ENCODE measurements around the gene KAZN.

Gene KAZN

DNA sequence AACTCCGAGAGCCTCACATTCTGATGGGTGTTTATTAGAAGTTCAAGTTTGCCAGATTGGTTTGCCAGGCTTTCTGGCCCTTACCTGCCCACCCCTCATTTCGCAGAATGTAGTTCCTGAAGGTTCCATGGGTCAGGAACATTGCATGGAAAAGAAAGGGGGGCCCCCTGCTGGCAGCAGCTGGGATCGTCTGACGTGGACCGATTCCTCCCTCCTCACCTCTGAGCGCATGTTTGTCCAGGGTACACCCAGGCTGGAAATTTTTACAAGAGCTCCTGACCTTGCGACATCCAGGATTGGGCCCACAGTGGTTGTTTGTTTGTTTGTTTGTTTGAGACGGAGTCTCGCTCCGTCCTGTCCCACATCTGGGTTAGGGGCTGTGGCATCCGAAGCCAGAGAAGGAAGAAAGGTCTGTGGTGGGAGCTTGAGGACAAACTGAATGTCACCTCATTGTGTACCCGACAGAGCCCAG is 429.1 kb downstream of the KAZN start:
- peak; percentile 24 for DNase-seq (ENCODE audit: extremely low read depth, low read depth)
- TF ChIP-seq, protein P1, sequence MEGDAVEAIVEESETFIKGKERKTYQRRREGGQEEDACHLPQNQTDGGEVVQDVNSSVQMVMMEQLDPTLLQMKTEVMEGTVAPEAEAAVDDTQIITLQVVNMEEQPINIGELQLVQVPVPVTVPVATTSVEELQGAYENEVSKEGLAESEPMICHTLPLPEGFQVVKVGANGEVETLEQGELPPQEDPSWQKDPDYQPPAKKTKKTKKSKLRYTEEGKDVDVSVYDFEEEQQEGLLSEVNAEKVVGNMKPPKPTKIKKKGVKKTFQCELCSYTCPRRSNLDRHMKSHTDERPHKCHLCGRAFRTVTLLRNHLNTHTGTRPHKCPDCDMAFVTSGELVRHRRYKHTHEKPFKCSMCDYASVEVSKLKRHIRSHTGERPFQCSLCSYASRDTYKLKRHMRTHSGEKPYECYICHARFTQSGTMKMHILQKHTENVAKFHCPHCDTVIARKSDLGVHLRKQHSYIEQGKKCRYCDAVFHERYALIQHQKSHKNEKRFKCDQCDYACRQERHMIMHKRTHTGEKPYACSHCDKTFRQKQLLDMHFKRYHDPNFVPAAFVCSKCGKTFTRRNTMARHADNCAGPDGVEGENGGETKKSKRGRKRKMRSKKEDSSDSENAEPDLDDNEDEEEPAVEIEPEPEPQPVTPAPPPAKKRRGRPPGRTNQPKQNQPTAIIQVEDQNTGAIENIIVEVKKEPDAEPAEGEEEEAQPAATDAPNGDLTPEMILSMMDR (IDR thresholded peaks at IDR 0.05; ENCODE audit: low read depth, low read length): peak; percentile 91

DNA sequence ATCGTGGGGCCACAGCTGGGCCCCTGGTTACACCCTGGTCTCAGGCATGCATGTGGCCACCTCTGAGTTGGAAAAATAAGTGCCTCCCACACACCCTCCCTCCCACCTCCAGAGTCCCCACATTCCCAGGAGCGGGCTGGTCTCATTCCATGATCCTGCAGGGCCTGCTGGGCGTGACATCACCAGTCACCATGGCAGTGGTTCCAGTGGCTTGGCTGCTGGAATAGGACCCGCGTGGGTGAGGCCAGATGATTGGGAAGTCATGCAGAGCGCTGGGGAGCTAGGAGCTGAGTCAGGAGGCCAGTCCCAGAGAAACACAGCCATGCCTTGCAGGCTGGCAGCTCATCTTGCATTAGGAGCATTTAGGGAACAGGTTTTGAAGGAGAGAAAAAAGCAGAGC is 429.6 kb downstream of the KAZN start:
- peak; percentile 91 for DNase-seq (ENCODE audit: extremely low read depth, low read depth)
- TF ChIP-seq, protein P1 (IDR thresholded peaks at IDR 0.05; ENCODE audit: low read depth, low read length): no peak

DNA sequence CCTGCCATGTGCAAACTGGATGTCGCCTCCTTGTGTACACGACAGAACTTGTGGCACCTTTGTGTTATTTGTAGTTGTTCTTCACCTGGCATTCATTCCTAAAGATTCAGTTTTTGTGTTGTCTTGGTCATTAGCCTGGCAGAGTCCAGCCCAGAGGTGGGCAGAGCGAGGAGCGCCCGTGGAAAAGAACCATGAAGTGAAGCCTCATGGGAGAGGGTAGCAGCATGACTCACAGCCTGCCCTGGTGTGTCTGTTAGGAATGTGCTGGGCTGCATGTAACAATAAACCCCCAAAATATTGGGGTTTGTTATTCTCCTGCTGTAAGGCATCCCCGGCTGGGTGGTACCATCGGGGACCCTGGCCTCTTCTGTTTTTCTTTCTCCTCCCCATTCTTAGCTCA is 430.1 kb downstream of the KAZN start:
- TF ChIP-seq, protein P1 (IDR thresholded peaks at IDR 0.05; ENCODE audit: low read depth, low read length): no peak
- no peak for DNase-seq (ENCODE audit: extremely low read depth, low read depth)

DNA sequence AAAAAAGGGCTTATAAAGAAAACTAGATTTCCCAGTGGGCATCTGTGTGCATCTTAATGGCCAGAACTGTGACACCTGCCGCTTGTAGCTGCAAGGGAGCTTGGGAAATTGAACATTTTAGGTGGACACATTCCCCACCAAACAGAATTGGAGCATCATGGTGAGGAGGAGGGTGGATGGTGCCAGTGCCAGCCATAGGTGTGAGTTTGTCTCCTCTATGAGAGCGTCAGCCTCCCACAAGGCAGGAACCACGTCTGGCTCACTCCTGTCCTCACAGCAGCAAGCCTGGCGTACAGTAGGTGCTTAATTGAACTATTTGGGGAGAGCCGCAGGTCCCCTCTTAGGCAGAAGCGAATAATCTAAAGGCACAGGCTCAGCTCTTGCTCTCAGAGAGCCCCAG is 430.6 kb downstream of the KAZN start:
- TF ChIP-seq, protein P1 (IDR thresholded peaks at IDR 0.05; ENCODE audit: low read depth, low read length): no peak
- DNase-seq (ENCODE audit: extremely low read depth, low read depth): no peak

DNA sequence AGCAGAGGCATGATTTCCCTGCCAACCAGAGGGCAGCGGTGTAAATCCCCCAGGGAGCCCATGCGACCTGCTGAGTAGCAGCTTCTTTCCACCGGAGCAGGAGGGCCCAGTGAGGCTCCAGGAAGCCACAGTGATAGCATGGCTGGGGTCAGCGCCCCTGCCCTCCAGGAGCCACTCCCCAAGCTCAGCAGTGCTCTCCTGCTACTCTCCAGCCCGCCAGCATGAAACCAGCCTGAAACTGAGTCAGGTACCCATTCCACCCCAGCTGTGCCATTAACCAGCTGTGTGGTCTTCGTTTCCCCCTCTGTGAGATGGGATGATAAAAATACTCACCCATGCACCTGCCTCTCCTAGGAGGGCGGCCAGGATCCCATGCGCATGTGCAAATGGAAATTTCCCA is 431.3 kb downstream of the KAZN start:
- TF ChIP-seq, protein P1 (IDR thresholded peaks at IDR 0.05; ENCODE audit: low read depth, low read length): no peak
- no peak for DNase-seq (ENCODE audit: extremely low read depth, low read depth)

DNA sequence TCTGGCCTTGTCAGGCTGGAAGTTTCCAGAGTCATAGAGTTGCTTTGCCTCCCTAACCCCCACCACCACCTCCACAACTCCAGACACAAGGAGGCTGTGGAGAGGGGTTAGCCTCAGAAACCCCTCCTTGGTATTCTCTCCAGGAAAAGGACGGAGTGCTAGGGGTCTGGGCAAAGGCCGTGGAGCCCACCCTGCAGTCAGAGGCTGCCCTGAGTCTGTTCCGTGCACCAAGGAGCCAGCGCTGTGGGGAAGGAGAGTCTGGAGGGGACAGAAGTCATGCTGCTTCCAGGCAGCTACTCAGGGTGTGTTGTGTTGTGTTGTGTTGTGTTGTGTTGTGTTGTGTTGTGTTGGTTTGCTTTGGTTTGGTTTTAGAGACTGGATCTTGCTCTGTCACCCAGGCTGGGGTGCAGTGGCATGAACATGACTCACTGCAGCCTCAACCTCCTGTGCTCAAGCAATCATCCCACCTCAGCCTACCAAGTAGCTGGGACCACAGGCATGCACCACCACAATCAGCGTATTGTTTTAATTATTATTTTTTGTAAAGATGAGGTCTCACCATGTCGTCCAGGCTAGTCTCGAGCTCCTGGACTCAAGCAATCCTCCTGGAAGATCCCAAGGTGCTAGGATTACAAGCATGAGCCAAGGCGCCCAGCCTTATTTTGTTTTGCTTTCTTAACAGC is 432.9 kb downstream of the KAZN start:
- TF ChIP-seq, protein P1 (IDR thresholded peaks at IDR 0.05; ENCODE audit: low read depth, low read length): no peak
- no peak for DNase-seq (ENCODE audit: extremely low read depth, low read depth)

DNA sequence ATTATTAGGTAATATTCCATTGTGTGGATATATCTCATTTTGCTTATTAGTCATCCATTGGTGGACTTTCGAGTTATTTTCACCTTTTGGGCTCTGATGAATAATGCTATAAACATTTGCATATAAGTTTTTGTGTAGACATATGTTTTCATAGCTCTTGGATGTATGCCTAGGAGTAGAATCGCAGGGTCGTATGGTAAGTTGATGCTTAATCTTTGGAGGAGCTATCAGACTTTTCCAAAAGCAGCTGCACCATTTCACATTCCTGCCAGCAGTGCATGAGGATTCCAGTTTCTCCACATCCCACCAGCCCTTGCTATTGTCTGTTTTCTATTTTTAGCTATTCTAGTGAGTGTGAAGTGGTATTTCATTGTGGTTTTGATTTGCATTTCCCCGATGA is 434.8 kb downstream of the KAZN start:
- DNase-seq (ENCODE audit: extremely low read depth, low read depth): no peak
- TF ChIP-seq, protein P1 (IDR thresholded peaks at IDR 0.05; ENCODE audit: low read depth, low read length): peak; percentile 13
